Esophagus muscularis mucosa (tissue), 4 donors: ENCODE measurements around the gene SCTR. TPM values are rescaled to one million over a fixed set of nuclear protein-coding genes. Genes with fewer than 3 reads are reported as not detected.

Source experiments
- DNase-seq: peaks from one replicate; pipeline ENCODE4 v3.0.0-alpha.2; 2017; ENCODE audit errors: extremely low spot score
- H3K27ac ChIP-seq, 4 donors: fragments of 200-600 bp; sonication (generic); replicated peaks in 1 of 4; 1 replicate in 3 of 4; 2 replicates in 1 of 4; pipeline ENCODE4 v1.5.1; 2016 to 2019; ENCODE audit warnings: mild to moderate bottlenecking in 1 of 4
- H3K27me3 ChIP-seq, 4 donors: fragments of 200-600 bp; sonication (generic); one replicate each; pipeline versions ENCODE4 v1.5.1 to v1.6.0; 2016 to 2019
- H3K36me3 ChIP-seq, 4 donors: fragments of 200-600 bp; sonication (generic); one replicate each; pipeline ENCODE4 v1.5.1; 2016 to 2019
- H3K4me1 ChIP-seq, 4 donors: fragments of 200-600 bp; sonication (generic); one replicate each; pipeline ENCODE4 v1.5.1; 2016 to 2019
- H3K4me3 ChIP-seq, 4 donors: fragments of 200-600 bp; sonication (generic); 1 replicate in 2 of 4; 2 replicates in 2 of 4; pipeline ENCODE4 v1.5.1; 2016 to 2019; ENCODE audit warnings: mild to moderate bottlenecking in 4 of 4, moderate library complexity in 1 of 4
- H3K9me3 ChIP-seq, 4 donors: fragments of 200-600 bp; sonication (generic); 1 replicate in 3 of 4; 2 replicates in 1 of 4; pipeline ENCODE4 v1.5.1; 2016 to 2019
- EP300 ChIP-seq: sonication (generic); formaldehyde crosslinking; IDR thresholded peaks from one replicate; pipeline ENCODE4 v1.6.1; 2017; ENCODE audit warnings: antibody characterized with exemption
- POLR2A ChIP-seq: fragments of 450-650 bp; IDR thresholded peaks from one replicate; pipeline ENCODE4 v1.6.1; 2017; ENCODE audit warnings: antibody characterized with exemption, moderate library complexity, mild to moderate bottlenecking, low read depth
- POLR2AphosphoS5 ChIP-seq, 2 donors: sonication (generic); formaldehyde crosslinking; IDR thresholded peaks; one replicate each; pipeline ENCODE4 v1.6.1; 2017; ENCODE audit warnings: antibody characterized with exemption in 2 of 2
- WGBS: methylation state at CpG from one replicate; pipeline ENCODE4 v1.1.5; 2018; 5-methylcytosine and 5-hydroxymethylcytosine counted together
- intact Hi-C: fragments of 100-400 bp; cut with DNase I; formaldehyde crosslinking; loops from one replicate; pipeline ENCODE4 v1.15.1; 2023
- total RNA-seq, 4 donors: library from RNA; depleted of rRNA; stranded (reverse); fragments of >200 nt; gene quantifications; one replicate each; pipeline versions ENCODE4 v1.1.0 to v1.2.1, GENCODE V29; 2016
- TF ChIP-seq, protein P1 (sequence below), 3 experiments: fragments of 200-600 bp in 2 of 3; fragments of 450-650 bp in 1 of 3; sonication (generic) in 2 of 3; IDR thresholded peaks; one replicate each; pipeline ENCODE4 v1.5.1; 2017 to 2019; ENCODE audit warnings: antibody characterized with exemption in 3 of 3, mild to moderate bottlenecking in 2 of 3, moderate library complexity in 1 of 3

The SCTR gene
- not detected for total RNA-seq

DNA sequence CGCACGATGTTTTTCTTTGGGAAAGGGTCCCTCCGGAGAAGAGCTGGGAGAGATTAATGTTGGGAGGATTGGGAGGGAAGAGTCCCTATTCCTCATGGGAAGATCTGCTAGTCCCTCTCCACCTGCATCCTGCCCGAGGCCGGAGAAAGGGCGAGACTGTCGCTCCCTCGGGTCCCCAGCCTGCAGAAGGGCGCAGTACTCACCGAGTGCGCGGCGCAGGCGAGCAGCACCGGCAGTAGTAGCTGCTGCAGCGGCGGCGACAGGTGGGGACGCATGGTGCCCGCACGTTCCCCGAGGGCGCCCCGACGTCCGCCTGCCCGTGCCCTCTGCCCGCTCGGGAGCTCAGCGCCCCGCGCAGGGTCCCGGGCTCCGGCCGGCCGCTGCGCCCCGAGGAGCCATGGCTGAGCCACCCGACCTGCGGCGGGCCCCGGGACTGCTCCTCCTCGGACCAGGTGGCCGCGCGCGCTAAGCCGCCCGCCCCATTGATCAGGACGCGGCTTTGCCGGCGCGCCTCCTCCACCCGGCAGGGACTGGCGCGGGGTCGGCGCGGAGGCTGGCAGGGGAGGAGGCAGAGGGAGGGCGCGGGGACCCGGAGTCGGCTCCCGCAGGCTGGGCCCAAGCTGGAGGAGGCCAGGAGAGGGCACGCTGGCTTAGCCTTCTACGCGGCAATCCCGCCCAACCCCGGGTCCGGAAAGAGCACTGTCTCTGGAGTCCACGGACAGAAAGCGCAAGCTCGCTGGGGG lies at the start of gene SCTR:
Gene SCTR, minus strand, starts transcription at position 532 of the 743 bp plus-strand sequence. Its CDS starts 257 bp downstream, at position 275.
- no peaks in the 10 kb centered on the region for H3K9me3 ChIP-seq
- peaks cover 0 to 40% (median 11%) of the 10 kb centered on the region in 4 donors for H3K27me3 ChIP-seq
- TF ChIP-seq POLR2A (no peak), EP300 (no peak), POLR2AphosphoS5 (IDR thresholded peaks at IDR 0.05) (no peak)
- TF ChIP-seq, protein P1, sequence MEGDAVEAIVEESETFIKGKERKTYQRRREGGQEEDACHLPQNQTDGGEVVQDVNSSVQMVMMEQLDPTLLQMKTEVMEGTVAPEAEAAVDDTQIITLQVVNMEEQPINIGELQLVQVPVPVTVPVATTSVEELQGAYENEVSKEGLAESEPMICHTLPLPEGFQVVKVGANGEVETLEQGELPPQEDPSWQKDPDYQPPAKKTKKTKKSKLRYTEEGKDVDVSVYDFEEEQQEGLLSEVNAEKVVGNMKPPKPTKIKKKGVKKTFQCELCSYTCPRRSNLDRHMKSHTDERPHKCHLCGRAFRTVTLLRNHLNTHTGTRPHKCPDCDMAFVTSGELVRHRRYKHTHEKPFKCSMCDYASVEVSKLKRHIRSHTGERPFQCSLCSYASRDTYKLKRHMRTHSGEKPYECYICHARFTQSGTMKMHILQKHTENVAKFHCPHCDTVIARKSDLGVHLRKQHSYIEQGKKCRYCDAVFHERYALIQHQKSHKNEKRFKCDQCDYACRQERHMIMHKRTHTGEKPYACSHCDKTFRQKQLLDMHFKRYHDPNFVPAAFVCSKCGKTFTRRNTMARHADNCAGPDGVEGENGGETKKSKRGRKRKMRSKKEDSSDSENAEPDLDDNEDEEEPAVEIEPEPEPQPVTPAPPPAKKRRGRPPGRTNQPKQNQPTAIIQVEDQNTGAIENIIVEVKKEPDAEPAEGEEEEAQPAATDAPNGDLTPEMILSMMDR (IDR thresholded peaks at IDR 0.05), result no peak
- 16% methylated on average over 21 of the region's 74 CpGs for WGBS
- DNase-seq, result peak; percentile 77
- H3K36me3 ChIP-seq, result no peaks in the 10 kb centered on the region
- no peak within 1 kb of the TSS for H3K27ac ChIP-seq
- H3K4me3 ChIP-seq, result peak within 1 kb of the TSS in 1 of 4 donors; percentile 20
- H3K4me1 ChIP-seq, result peaks cover 4 to 30% (median 21%) of the 10 kb centered on the region in 4 donors
- intact Hi-C loops, result no loop called here

DNA sequence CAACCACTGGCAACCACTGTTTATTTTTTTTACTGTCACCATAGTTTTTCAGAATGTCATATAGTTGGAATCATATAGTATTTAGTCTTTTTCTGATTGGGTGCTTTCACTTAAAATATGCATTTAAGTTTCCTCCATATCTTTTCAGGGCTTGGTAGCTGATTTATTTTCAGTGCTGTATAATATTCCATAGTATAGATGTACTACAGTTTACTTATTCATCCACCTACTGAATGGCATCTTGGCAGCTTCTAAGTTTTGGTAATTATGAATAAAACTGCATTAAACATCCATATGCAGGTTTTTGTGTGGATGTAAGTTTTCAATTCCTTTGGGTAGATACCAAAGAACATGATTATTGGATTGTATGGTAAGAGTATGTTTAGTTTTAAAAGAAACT lies 43.0 kb upstream of the SCTR start:
- no peak for DNase-seq
- H3K4me3 ChIP-seq, result no peak overlapping the region
- H3K9me3 ChIP-seq, result peaks cover 0 to 7% (median 3%) of the 10 kb centered on the region in 4 donors
- H3K36me3 ChIP-seq, result no peaks in the 10 kb centered on the region
- H3K27me3 ChIP-seq, result no peaks in the 10 kb centered on the region
- TF ChIP-seq, protein P1 (IDR thresholded peaks at IDR 0.05), result no peak
- TF ChIP-seq POLR2AphosphoS5 (IDR thresholded peaks at IDR 0.05), result no peak
- no peak for TF ChIP-seq POLR2A
- TF ChIP-seq EP300, result no peak
- peaks cover 0 to 5% (median 0%) of the 10 kb centered on the region in 4 donors for H3K4me1 ChIP-seq
- intact Hi-C loops, result no loop called here
- H3K27ac ChIP-seq, result no peak overlapping the region

DNA sequence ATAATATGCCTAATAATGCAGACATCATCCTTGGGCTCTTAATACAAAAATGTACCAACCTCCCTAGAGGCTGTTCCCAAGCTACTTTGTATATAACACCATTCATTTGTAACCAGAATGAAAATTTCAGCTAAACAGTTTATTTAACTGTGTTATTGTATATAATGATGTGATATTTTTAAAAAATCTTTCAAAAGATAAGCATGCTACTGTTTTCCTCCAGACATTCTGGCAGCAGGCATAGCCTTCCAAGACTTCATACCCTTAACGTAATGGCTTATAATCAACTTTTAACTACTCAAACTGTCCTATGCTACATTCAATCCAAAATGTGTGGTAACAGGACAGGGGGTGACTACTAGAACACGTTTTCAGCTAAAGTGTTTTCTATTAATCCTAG lies 41.2 kb upstream of the SCTR start:
- Histone ChIP-seq H3K36me3 (no peaks in the 10 kb centered on the region), H3K4me1 (no peaks in the 10 kb centered on the region), H3K27ac (no peak overlapping the region), H3K27me3 (no peaks in the 10 kb centered on the region), H3K9me3 (peaks cover 0 to 7% (median 3%) of the 10 kb centered on the region in 4 donors), H3K4me3 (no peak overlapping the region)
- WGBS, result 30% methylated on average over 2 of the region's 2 CpGs
- intact Hi-C loops, result no loop called here
- TF ChIP-seq POLR2A (no peak), EP300 (no peak)
- TF ChIP-seq, protein P1 (IDR thresholded peaks at IDR 0.05), result no peak
- no peak for DNase-seq

DNA sequence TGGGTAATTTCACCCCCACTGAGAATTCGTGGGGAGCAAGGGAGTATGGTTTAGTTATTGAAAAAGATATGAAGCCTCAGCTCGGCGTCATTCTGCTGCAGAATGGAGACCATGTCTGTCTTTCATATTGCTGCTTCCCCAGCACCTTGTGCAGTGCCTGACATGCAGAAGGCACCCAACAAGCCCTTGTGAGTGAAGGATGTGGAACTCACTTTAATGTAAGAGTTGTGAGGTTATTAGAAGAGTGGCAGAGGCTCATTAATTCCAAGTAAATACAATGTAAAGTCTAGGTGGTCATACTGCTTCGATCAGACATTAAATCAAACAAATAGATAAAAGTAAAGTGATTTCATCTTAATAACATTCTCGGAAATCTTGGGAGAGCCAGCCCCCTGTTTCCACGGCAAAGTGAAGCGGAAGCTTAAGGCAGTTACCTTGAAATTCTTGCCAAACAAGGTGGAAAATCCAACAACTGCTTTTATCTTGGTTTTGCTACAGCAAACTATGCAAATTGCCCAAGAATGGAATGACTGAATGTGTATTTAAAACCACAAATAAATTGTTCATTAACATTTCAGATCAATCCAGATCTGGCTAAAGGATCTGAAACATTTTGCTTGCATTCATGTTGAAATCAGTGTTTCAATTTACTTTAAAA lies 29.5 kb upstream of the SCTR start:
- TF ChIP-seq POLR2A, result no peak
- no peak for TF ChIP-seq EP300
- no peak for TF ChIP-seq POLR2AphosphoS5 (IDR thresholded peaks at IDR 0.05)
- TF ChIP-seq, protein P1 (IDR thresholded peaks at IDR 0.05), result no peak
- no peaks in the 10 kb centered on the region for H3K9me3 ChIP-seq
- WGBS, result 80% methylated on average over 7 of the region's 7 CpGs

More for the DNA sequence above, 29.5 kb upstream of the SCTR start:
- Histone ChIP-seq H3K36me3 (no peaks in the 10 kb centered on the region), H3K27ac (no peak overlapping the region), H3K4me1 (peaks cover 0 to 5% (median 2%) of the 10 kb centered on the region in 4 donors), H3K27me3 (no peaks in the 10 kb centered on the region), H3K4me3 (no peak overlapping the region)
- intact Hi-C loops, result no loop called here
- peak; percentile 21 for DNase-seq
